ENCODE data around the gene PTH2. TPM values are rescaled to one million over a fixed set of nuclear protein-coding genes. Genes with fewer than 3 reads are reported as not detected.

PTH2 gene
- total and polyA plus RNA-seq, 10 of the 15 experiments (the other 5 are each of a cell fraction or from before 2014, with no cell fraction given), result not detected

DNA sequence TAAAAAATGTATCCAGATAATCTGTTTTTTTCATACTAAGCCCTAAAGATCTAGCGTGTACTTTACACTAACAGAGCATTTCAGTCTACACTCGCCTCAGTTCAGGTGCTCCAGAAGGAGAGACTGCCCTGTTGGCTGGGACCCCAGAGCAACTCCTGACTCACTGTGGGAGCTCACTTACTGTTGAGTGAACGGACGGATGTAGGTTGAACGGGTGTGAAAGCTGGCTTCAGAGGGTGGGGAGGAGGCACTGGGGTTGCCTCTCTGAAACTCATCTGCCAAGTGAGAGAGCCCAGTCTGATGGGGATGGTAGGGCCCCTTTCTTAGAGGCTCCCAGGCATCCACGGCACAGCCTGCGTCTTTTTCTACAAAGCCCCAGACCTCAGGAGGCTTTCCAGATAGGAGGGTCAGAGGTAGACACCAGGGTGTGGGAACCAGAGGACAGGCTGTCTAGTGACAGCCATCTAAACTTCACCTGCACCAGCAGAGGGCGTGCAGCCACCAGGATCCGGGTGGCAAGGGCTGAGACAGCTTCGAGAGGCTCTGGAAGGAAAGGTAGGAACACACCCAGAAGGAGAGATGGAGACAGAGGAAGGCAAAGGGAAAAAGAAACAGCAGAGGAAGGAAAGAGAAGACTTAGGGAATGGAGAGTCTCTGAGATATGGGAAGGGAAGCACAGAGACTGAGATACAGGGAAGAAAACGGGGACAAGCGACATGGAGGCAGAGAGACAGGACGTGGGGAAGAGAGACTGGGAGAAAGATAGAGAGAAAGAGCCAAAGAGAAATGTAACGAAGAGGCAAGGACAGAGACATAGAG lies 31.5 kb downstream of the PTH2 start (continued):
- TF ChIP-seq ZNF217 (IDR thresholded peaks at IDR 0.05) (no peak), POU2F2 (IDR thresholded peaks at IDR 0.05; ENCODE audit: borderline replicate concordance, low read depth, low read length) (no peak), RB1 (IDR thresholded peaks at IDR 0.05; ENCODE audit: borderline replicate concordance) (no peak), ETV6 (conservative IDR thresholded peaks at IDR 0.05 in 1 of 2, IDR thresholded peaks at IDR 0.05 in 1 of 2; ENCODE audit: borderline replicate concordance in 1 of 2, low read depth in 1 of 2) (no peak), NFIC (IDR thresholded peaks at IDR 0.05; ENCODE audit: low read depth, low read length) (no peak), STAT1 (conservative IDR thresholded peaks at IDR 0.05) (0 out of 2 replicates have a peak, but pooled peaks have one; percentile 11), HCFC1 (IDR thresholded peaks at IDR 0.05; ENCODE audit: low read length) (peak; percentile 44; the same call in 1 of the 2 replicates), MEF2B (IDR thresholded peaks at IDR 0.05; ENCODE audit: partially characterized antibody, poor library complexity, severe bottlenecking) (no peak), STAT3 (IDR thresholded peaks at IDR 0.05; ENCODE audit: low read depth, low read length) (no peak), SPI1 (IDR thresholded peaks at IDR 0.05; ENCODE audit: borderline replicate concordance, insufficient read depth, low read depth, low read length) (no peak), SUPT20H (IDR thresholded peaks at IDR 0.05; ENCODE audit: borderline replicate concordance, control insufficient read depth, low read depth, low read length) (no peak), KDM1A (IDR thresholded peaks at IDR 0.05; ENCODE audit: borderline replicate concordance) (no peak), NRF1 (conservative IDR thresholded peaks at IDR 0.05; ENCODE audit: low read depth, low read length) (no peak), HDAC6 (IDR thresholded peaks at IDR 0.05; ENCODE audit: unreplicated experiment) (no peak)
- TF ChIP-seq, protein P1, sequence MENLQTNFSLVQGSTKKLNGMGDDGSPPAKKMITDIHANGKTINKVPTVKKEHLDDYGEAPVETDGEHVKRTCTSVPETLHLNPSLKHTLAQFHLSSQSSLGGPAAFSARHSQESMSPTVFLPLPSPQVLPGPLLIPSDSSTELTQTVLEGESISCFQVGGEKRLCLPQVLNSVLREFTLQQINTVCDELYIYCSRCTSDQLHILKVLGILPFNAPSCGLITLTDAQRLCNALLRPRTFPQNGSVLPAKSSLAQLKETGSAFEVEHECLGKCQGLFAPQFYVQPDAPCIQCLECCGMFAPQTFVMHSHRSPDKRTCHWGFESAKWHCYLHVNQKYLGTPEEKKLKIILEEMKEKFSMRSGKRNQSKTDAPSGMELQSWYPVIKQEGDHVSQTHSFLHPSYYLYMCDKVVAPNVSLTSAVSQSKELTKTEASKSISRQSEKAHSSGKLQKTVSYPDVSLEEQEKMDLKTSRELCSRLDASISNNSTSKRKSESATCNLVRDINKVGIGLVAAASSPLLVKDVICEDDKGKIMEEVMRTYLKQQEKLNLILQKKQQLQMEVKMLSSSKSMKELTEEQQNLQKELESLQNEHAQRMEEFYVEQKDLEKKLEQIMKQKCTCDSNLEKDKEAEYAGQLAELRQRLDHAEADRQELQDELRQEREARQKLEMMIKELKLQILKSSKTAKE (IDR thresholded peaks at IDR 0.05; ENCODE audit: low read depth, poor library complexity, severe bottlenecking), result peak; percentile 60
- TF ChIP-seq, protein P2, sequence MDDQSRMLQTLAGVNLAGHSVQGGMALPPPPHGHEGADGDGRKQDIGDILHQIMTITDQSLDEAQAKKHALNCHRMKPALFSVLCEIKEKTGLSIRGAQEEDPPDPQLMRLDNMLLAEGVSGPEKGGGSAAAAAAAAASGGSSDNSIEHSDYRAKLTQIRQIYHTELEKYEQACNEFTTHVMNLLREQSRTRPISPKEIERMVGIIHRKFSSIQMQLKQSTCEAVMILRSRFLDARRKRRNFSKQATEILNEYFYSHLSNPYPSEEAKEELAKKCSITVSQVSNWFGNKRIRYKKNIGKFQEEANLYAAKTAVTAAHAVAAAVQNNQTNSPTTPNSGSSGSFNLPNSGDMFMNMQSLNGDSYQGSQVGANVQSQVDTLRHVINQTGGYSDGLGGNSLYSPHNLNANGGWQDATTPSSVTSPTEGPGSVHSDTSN (IDR thresholded peaks at IDR 0.05; ENCODE audit: insufficient replicate concordance, low read depth, low read length), result peak; percentile 38
- TF ChIP-seq, protein P3, sequence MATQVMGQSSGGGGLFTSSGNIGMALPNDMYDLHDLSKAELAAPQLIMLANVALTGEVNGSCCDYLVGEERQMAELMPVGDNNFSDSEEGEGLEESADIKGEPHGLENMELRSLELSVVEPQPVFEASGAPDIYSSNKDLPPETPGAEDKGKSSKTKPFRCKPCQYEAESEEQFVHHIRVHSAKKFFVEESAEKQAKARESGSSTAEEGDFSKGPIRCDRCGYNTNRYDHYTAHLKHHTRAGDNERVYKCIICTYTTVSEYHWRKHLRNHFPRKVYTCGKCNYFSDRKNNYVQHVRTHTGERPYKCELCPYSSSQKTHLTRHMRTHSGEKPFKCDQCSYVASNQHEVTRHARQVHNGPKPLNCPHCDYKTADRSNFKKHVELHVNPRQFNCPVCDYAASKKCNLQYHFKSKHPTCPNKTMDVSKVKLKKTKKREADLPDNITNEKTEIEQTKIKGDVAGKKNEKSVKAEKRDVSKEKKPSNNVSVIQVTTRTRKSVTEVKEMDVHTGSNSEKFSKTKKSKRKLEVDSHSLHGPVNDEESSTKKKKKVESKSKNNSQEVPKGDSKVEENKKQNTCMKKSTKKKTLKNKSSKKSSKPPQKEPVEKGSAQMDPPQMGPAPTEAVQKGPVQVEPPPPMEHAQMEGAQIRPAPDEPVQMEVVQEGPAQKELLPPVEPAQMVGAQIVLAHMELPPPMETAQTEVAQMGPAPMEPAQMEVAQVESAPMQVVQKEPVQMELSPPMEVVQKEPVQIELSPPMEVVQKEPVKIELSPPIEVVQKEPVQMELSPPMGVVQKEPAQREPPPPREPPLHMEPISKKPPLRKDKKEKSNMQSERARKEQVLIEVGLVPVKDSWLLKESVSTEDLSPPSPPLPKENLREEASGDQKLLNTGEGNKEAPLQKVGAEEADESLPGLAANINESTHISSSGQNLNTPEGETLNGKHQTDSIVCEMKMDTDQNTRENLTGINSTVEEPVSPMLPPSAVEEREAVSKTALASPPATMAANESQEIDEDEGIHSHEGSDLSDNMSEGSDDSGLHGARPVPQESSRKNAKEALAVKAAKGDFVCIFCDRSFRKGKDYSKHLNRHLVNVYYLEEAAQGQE (IDR thresholded peaks at IDR 0.05; ENCODE audit: low read depth, low read length), result no peak
- TF ChIP-seq, protein P4, sequence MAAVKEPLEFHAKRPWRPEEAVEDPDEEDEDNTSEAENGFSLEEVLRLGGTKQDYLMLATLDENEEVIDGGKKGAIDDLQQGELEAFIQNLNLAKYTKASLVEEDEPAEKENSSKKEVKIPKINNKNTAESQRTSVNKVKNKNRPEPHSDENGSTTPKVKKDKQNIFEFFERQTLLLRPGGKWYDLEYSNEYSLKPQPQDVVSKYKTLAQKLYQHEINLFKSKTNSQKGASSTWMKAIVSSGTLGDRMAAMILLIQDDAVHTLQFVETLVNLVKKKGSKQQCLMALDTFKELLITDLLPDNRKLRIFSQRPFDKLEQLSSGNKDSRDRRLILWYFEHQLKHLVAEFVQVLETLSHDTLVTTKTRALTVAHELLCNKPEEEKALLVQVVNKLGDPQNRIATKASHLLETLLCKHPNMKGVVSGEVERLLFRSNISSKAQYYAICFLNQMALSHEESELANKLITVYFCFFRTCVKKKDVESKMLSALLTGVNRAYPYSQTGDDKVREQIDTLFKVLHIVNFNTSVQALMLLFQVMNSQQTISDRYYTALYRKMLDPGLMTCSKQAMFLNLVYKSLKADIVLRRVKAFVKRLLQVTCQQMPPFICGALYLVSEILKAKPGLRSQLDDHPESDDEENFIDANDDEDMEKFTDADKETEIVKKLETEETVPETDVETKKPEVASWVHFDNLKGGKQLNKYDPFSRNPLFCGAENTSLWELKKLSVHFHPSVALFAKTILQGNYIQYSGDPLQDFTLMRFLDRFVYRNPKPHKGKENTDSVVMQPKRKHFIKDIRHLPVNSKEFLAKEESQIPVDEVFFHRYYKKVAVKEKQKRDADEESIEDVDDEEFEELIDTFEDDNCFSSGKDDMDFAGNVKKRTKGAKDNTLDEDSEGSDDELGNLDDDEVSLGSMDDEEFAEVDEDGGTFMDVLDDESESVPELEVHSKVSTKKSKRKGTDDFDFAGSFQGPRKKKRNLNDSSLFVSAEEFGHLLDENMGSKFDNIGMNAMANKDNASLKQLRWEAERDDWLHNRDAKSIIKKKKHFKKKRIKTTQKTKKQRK (IDR thresholded peaks at IDR 0.05; ENCODE audit: low read depth, low read length), result no peak

Measured in GM12878 (cell line).